Neural crest cell (in vitro differentiated cells): ENCODE results near the gene SIRPA. TPM values are rescaled to one million over a fixed set of nuclear protein-coding genes. Genes with fewer than 3 reads are reported as not detected.

ENCODE experiments used
- DNase-seq: peaks from one replicate; pipeline ENCODE4 v3.0.0; 2021; ENCODE audit warnings: low read depth, mixed read lengths, low spot score
- H3K27ac Mint-ChIP-seq: one replicate; pipeline ENCODE4 v1.8.0; 2021; ENCODE audit warnings: mild to moderate bottlenecking, mixed read lengths; ENCODE audit not compliant: unreplicated experiment
- H3K27me3 Mint-ChIP-seq: 2 replicates; pipeline ENCODE4 v1.8.0; 2021; ENCODE audit warnings: low read depth, mild to moderate bottlenecking, mixed read lengths
- H3K36me3 Mint-ChIP-seq: 2 replicates; pipeline ENCODE4 v1.8.0; 2021; ENCODE audit warnings: low read depth, mild to moderate bottlenecking, mixed read lengths
- H3K4me1 Mint-ChIP-seq: 2 replicates; pipeline ENCODE4 v1.8.0; 2021; ENCODE audit warnings: mixed read lengths
- H3K4me3 Mint-ChIP-seq: one replicate; pipeline ENCODE4 v1.8.0; 2021; ENCODE audit warnings: mild to moderate bottlenecking, mixed read lengths
- H3K9me3 Mint-ChIP-seq: 2 replicates; pipeline ENCODE4 v1.8.0; 2021; ENCODE audit warnings: mixed read lengths
- CTCF ChIP-seq: fragments of 200-600 bp; sonication (generic); conservative IDR thresholded peaks from 2 replicates; pipeline ENCODE4 v1.5.0; 2021; ENCODE audit warnings: antibody characterized with exemption, mild to moderate bottlenecking
- total RNA-seq: library from RNA; stranded (reverse); gene quantifications from 2 replicates; pipeline ENCODE4 v1.2.1, GENCODE V29; 2021

The SIRPA gene
- total RNA-seq, 1 donor from 2014 or later = 10.2 TPM

GRCh38 chr20:1952737-1953530 lies 57.7 kb downstream of the SIRPA start:
- TF ChIP-seq CTCF = no peak
- peaks cover 30% of the 10 kb centered on the region for H3K27me3 Mint-ChIP-seq

GRCh38 chr20:1953621-1954020 lies 58.4 kb downstream of the SIRPA start:
- no peaks in the 10 kb centered on the region for H3K36me3 Mint-ChIP-seq
- peaks cover 29% of the 10 kb centered on the region for H3K4me1 Mint-ChIP-seq
- no peak for TF ChIP-seq CTCF

More at GRCh38 chr20:1952737-1953530, 57.7 kb downstream of the SIRPA start:
- H3K36me3 Mint-ChIP-seq = no peaks in the 10 kb centered on the region
- H3K9me3 Mint-ChIP-seq = no peaks in the 10 kb centered on the region
- no peak overlapping the region for H3K27ac Mint-ChIP-seq
- no peak overlapping the region for H3K4me3 Mint-ChIP-seq
- peaks cover 34% of the 10 kb centered on the region for H3K4me1 Mint-ChIP-seq
- DNase-seq = no peak

DNA sequence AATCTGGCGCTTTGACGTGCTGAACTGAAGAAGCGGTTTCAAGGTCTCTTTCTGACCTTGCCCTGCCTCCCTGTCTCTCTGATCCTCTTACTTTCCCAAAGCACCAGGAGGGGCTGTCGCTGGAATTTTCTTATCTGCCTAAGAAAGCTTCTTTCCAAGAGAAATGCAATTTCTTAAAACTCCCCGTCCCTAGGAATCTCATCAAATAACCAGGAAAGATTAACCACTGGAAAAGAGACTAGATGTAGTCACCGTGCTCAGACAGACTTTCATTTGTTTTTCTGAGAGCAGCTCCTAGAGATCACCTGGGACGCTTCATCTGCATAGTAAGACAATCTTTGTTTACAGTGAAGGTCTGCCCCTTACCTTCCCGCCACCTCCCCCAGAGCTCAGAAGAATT lies 60.0 kb downstream of the SIRPA start:
- Mint-ChIP-seq H3K4me1 (peaks cover 13% of the 10 kb centered on the region), H3K36me3 (no peaks in the 10 kb centered on the region), H3K27me3 (peaks cover 17% of the 10 kb centered on the region), H3K9me3 (no peaks in the 10 kb centered on the region), H3K4me3 (no peak overlapping the region), H3K27ac (no peak overlapping the region)
- DNase-seq = no peak
- TF ChIP-seq CTCF = no peak

More at GRCh38 chr20:1953621-1954020, 58.4 kb downstream of the SIRPA start:
- Mint-ChIP-seq H3K9me3 (no peaks in the 10 kb centered on the region), H3K27ac (no peak overlapping the region), H3K27me3 (peaks cover 25% of the 10 kb centered on the region), H3K4me3 (no peak overlapping the region)
- no peak for DNase-seq

- TF ChIP-seq CTCF = no peak
- Mint-ChIP-seq H3K36me3 (no peaks in the 10 kb centered on the region), H3K4me3 (no peak overlapping the region), H3K27me3 (peaks cover 32% of the 10 kb centered on the region), H3K4me1 (peaks cover 5% of the 10 kb centered on the region), H3K27ac (no peak overlapping the region), H3K9me3 (no peaks in the 10 kb centered on the region)
- no peak for DNase-seq
These were observed 63.2 kb downstream of the SIRPA start for GRCh38 chr20:1958426-1958825.

DNA sequence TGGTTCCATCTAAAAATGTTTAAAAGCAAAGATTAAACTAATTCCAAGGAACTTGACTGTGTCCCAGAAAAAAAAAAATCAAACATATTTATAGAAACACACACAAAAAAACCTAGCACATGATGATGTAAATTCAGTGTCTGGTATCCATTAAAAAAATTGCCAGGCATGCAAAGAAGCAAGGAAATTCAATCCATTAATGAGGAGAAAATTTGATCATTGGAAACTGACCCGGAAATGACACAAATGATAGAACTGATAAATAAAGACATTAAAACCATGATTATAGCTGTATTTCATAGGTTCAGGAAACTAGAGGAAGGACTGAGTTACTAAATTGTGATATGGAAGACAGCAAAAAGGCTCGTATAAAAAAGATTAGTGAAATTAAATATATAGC lies 63.9 kb downstream of the SIRPA start:
- TF ChIP-seq CTCF = no peak
- H3K36me3 Mint-ChIP-seq = no peaks in the 10 kb centered on the region
- no peak overlapping the region for H3K4me3 Mint-ChIP-seq
- no peak overlapping the region for H3K27ac Mint-ChIP-seq
- no peaks in the 10 kb centered on the region for H3K9me3 Mint-ChIP-seq
- H3K27me3 Mint-ChIP-seq = peaks cover 39% of the 10 kb centered on the region
- peaks cover 5% of the 10 kb centered on the region for H3K4me1 Mint-ChIP-seq
- DNase-seq = no peak
